Upper lobe of right lung (tissue), 1 donor: ENCODE results near the gene SHROOM3. TPM values are rescaled to one million over a fixed set of nuclear protein-coding genes. Genes with fewer than 3 reads are reported as not detected.

Experiments
- ATAC-seq: fragments of 200-7000 bp; cut with Tn5 transposase; one replicate; pipeline ENCODE4 v1.9.1; 2020; ENCODE audit warnings: mild to moderate bottlenecking, moderate library complexity
- DNase-seq: peaks from one replicate; pipeline ENCODE4 v3.0.0-alpha.2; 2020
- H3K27ac ChIP-seq: fragments of 200-600 bp; one replicate; pipeline ENCODE4 v1.8.0; 2022
- H3K27me3 ChIP-seq: fragments of 200-600 bp; one replicate; pipeline ENCODE4 v1.8.0; 2022; ENCODE audit warnings: mild to moderate bottlenecking
- H3K36me3 ChIP-seq: fragments of 200-600 bp; one replicate; pipeline ENCODE4 v1.8.0; 2022
- H3K4me1 ChIP-seq: fragments of 200-600 bp; one replicate; pipeline ENCODE4 v1.8.0; 2022
- H3K4me3 ChIP-seq: fragments of 200-600 bp; one replicate; pipeline ENCODE4 v1.8.0; 2022; ENCODE audit warnings: mild to moderate bottlenecking
- H3K9me3 ChIP-seq: fragments of 200-600 bp; one replicate; pipeline ENCODE4 v1.8.0; 2022
- intact Hi-C: fragments of 100-400 bp; cut with DNase I; formaldehyde crosslinking; loops from one replicate; pipeline ENCODE4 v1.11.0; 2022
- total RNA-seq: library from RNA; stranded (reverse); fragmentation: NEBNext Ultra II Directional; extraction: Animal tissue kit (Norgen Biotek cat#: 25700); gene quantifications from one replicate; pipeline ENCODE4 v1.2.1, GENCODE V29; 2021
- TF ChIP-seq, protein P1 (sequence below): fragments of 200-600 bp; IDR thresholded peaks from one replicate; pipeline ENCODE4 v1.8.0; 2022; ENCODE audit warnings: antibody characterized with exemption
- donor health status: DM: no; HTN: yes; CAD: no; lungs with severe emphysema.

SHROOM3 gene
- total RNA-seq, 1 donor from 2014 or later = 73.3 TPM

DNA sequence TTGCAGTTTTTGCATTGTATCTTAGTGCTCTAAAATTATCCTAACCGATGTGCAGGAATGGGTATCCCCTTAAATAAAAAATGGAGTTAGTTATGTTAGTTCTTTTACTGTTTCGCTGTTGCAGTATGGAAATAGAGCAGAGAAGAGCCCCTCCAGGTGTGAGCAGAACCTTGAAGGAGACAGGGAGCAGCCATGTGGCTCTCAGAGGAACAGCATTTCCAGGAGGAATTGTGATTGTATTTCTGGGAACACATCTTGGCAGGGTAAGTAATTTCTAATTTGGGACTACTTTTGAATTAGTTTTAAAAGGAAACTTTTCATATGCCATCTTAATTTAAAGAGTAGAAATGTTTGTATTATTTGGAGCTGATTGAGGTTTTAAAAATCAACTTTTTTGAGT is 8.8 kb upstream of the SHROOM3 start:
- Histone ChIP-seq H3K4me1 (no peaks in the 10 kb centered on the region), H3K36me3 (no peaks in the 10 kb centered on the region), H3K9me3 (no peaks in the 10 kb centered on the region), H3K4me3 (no peak overlapping the region), H3K27ac (no peak overlapping the region), H3K27me3 (no peaks in the 10 kb centered on the region)
- TF ChIP-seq, protein P1, sequence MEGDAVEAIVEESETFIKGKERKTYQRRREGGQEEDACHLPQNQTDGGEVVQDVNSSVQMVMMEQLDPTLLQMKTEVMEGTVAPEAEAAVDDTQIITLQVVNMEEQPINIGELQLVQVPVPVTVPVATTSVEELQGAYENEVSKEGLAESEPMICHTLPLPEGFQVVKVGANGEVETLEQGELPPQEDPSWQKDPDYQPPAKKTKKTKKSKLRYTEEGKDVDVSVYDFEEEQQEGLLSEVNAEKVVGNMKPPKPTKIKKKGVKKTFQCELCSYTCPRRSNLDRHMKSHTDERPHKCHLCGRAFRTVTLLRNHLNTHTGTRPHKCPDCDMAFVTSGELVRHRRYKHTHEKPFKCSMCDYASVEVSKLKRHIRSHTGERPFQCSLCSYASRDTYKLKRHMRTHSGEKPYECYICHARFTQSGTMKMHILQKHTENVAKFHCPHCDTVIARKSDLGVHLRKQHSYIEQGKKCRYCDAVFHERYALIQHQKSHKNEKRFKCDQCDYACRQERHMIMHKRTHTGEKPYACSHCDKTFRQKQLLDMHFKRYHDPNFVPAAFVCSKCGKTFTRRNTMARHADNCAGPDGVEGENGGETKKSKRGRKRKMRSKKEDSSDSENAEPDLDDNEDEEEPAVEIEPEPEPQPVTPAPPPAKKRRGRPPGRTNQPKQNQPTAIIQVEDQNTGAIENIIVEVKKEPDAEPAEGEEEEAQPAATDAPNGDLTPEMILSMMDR = no peak
- intact Hi-C loops = no loop called here
- no peak for ATAC-seq
- no peak for DNase-seq

DNA sequence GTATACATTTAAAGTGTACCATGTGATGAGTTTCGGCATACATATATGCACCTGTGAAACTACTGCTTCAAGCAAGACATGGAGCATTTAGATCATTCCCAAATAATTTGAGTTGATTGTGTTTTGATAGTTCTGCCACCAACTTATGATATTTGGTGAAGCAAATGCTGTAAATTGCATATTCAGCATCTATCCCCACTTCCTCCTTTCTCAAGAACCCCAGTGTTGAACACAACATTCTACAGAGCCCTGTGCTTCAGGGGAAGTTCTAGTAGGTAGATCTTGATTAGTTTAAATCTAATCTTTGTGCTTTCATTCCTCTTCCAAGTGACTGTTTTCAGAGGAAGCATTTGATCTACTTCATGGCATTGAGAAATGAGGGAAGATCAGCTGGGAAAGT is 5.4 kb upstream of the SHROOM3 start:
- H3K4me1 ChIP-seq = no peaks in the 10 kb centered on the region
- no peaks in the 10 kb centered on the region for H3K36me3 ChIP-seq
- no peak overlapping the region for H3K27ac ChIP-seq
- peak; percentile 55 for ATAC-seq
- TF ChIP-seq, protein P1 = no peak
- no peak overlapping the region for H3K4me3 ChIP-seq
- H3K9me3 ChIP-seq = no peaks in the 10 kb centered on the region
- intact Hi-C loops = no loop called here
- DNase-seq = no peak
- H3K27me3 ChIP-seq = no peaks in the 10 kb centered on the region

DNA sequence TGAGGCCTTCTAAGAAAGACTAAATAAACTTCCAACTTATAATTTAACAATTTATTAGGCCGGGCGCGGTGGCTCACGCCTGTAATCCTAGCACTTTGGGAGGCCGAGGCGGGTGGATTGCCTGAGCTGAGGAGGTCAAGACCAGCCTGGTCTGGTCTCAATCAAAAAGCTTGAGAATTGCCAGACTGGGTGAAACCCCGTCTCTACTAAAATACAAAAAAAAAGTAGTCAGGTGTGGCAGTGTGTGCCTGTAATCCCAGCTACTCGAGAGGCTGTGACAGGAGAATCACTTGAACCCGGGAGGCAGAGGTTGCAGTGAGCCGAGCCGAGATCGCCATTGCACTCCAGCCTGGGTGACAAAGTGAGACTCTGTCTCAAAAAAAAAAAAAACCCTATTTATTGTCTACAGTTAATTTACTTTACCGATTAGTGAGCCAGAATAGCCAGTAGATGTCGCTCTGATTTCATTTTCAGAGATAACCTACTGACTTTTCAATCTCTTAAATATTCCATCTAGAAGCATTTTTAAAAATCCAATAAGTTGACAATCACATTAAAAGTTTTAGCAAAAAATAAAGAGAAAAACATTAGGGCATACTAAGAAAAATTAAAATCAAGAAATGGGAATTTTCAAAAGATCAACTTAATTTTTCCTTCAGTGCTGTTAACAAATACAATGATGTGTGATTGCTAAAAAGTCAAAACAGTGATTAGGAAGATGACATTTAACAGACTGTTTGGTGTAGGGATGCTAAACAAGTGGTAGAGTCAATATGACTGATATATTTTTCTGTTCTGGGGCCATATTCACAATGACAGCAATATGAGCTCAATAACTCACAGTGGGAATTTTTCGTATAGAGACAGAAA is 4.3 kb upstream of the SHROOM3 start:
- ATAC-seq (peak; percentile 44), DNase-seq (no peak)
- H3K9me3 ChIP-seq = no peaks in the 10 kb centered on the region
- H3K27ac ChIP-seq = no peak overlapping the region
- H3K4me3 ChIP-seq = no peak overlapping the region
- intact Hi-C loops = no loop called here
- H3K4me1 ChIP-seq = peaks cover 4% of the 10 kb centered on the region
- H3K36me3 ChIP-seq = no peaks in the 10 kb centered on the region
- no peaks in the 10 kb centered on the region for H3K27me3 ChIP-seq
- TF ChIP-seq, protein P1 = peak; percentile 66

DNA sequence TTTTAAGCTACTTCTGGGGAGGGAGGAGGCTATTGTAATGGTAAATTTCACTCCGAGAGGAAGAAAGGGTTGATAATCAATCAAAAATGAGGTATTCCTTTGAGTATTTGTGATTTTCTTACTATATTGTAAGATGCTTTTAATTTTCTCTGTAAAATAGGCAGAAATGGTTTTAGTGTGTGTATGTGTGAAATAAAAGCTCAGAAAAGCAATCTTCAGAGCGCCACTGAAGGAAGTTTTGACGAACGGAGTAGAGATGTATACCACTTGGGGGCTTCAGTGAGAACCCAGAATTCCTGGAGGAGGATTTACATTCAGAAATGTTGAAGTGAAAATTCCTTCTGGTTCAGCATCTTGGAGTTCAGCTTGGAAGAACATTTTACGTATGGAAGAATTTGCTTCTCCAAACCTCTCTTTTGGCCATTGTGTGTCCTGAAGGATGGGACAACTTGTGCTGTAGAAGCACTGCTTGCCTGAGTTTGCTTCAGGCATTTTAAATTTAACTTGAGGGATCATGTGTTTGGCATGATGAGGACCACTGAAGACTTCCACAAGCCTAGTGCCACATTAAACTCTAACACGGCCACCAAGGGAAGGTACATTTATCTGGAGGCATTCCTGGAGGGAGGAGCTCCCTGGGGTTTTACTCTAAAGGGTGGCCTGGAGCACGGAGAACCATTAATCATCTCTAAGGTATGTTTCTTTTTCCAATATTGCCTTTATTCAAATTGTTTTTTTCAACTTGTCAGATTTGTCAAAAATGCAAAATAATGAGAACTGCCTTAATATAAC is 695 bp downstream of the SHROOM3 start:
- DNase-seq (no peak), ATAC-seq (no peak)
- Histone ChIP-seq H3K9me3 (no peaks in the 10 kb centered on the region), H3K36me3 (no peaks in the 10 kb centered on the region), H3K27ac (peak overlapping the region; percentile 53), H3K4me3 (peak overlapping the region; percentile 42), H3K27me3 (no peaks in the 10 kb centered on the region), H3K4me1 (peaks cover 7% of the 10 kb centered on the region)
- intact Hi-C loops = no loop called here
- TF ChIP-seq, protein P1 = no peak

DNA sequence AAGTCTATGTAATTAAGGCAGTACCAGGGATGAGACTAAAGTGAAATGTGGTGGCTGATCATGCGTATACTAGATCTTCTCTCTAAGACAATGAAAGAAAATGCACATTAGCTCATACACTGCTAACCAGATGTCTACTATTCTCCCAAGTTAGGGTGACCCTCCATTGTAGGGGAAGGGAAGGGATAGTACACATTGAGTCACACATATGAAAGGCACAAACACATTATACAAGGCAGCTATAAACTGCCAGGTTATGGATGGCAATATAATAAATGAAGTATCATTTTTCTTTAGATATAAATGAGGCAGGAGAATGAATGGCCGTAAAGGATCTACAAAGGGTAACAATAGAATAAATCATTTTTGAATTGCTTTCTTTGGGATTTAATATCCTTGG is 4.5 kb downstream of the SHROOM3 start:
- no peaks in the 10 kb centered on the region for H3K36me3 ChIP-seq
- H3K27me3 ChIP-seq = no peaks in the 10 kb centered on the region
- no peak overlapping the region for H3K4me3 ChIP-seq
- no peak for ATAC-seq
- no peaks in the 10 kb centered on the region for H3K9me3 ChIP-seq
- no peak for DNase-seq
- H3K4me1 ChIP-seq = peaks cover 7% of the 10 kb centered on the region
- intact Hi-C loops = no loop called here
- no peak overlapping the region for H3K27ac ChIP-seq
- TF ChIP-seq, protein P1 = no peak
